Measurements from ENCODE around the gene ASNSD1.

The ASNSD1 gene

GRCh38 chr2:189661148-189661956, at the start of gene ASNSD1:
TSS of gene ASNSD1 (plus strand) at chr2:189661459. CDS start at chr2:189666133, 4,674 bp downstream.
- peak; percentile 97 to 100 (median 98) for DNase-seq

GRCh38 chr2:189613077-189613636, 48.1 kb upstream of the ASNSD1 start:
- DNase-seq = peak in 1 of 3 experiments; percentile 3

GRCh38 chr2:189613650-189614420, 47.4 kb upstream of the ASNSD1 start:
- DNase-seq = no peak

GRCh38 chr2:189614585-189614984, 46.7 kb upstream of the ASNSD1 start:
- no peak for DNase-seq

- no peak for DNase-seq
Measured at GRCh38 chr2:189618197-189618596, 43.1 kb upstream of the ASNSD1 start.

- no peak for DNase-seq
Measured at GRCh38 chr2:189621781-189622180, 39.5 kb upstream of the ASNSD1 start.

- DNase-seq = no peak
Measured at GRCh38 chr2:189623049-189623448, 38.2 kb upstream of the ASNSD1 start.

- DNase-seq = peak in 1 of 3 experiments; percentile 10
Measured at GRCh38 chr2:189624648-189625355, 36.5 kb upstream of the ASNSD1 start.

- no peak for DNase-seq
Measured at GRCh38 chr2:189625636-189626035, 35.6 kb upstream of the ASNSD1 start.

GRCh38 chr2:189627789-189628188, 33.5 kb upstream of the ASNSD1 start:
- no peak for DNase-seq

- DNase-seq = peak in 1 of 3 experiments; percentile 11
Measured at GRCh38 chr2:189628817-189629530, 32.3 kb upstream of the ASNSD1 start.

- DNase-seq = no peak
Measured at GRCh38 chr2:189629531-189630453, 31.5 kb upstream of the ASNSD1 start.

- no peak for DNase-seq
Measured at GRCh38 chr2:189631849-189632248, 29.4 kb upstream of the ASNSD1 start.

GRCh38 chr2:189633392-189633811, 27.9 kb upstream of the ASNSD1 start:
- DNase-seq = no peak

- no peak for DNase-seq
Measured at GRCh38 chr2:189635353-189635752, 25.9 kb upstream of the ASNSD1 start.

- DNase-seq = no peak
Measured at GRCh38 chr2:189638301-189639006, 22.8 kb upstream of the ASNSD1 start.

GRCh38 chr2:189639007-189639609, 22.2 kb upstream of the ASNSD1 start:
- no peak for DNase-seq

GRCh38 chr2:189641002-189641401, 20.3 kb upstream of the ASNSD1 start:
- DNase-seq = peak in 1 of 3 experiments; percentile 8

GRCh38 chr2:189641590-189641989, 19.7 kb upstream of the ASNSD1 start:
- DNase-seq = no peak

- no peak for DNase-seq
Measured at GRCh38 chr2:189646521-189646920, 14.7 kb upstream of the ASNSD1 start.
